KBM-7 (cell line): ENCODE measurements around the gene ADRB2.

Experiments used
- DNase-seq: peaks from one replicate; pipeline ENCODE4 v3.0.0-alpha.2; 2015
- in situ Hi-C: fragments of 300-500 bp; cut with MboI; formaldehyde crosslinking; loops from 2 replicates; pipeline ENCODE4 v1.14.3; 2020; ENCODE audit warnings: low sequenced_read_pairs, low pct_unique_long_range_greater_than_20kb, mixed read lengths

Gene ADRB2

DNA sequence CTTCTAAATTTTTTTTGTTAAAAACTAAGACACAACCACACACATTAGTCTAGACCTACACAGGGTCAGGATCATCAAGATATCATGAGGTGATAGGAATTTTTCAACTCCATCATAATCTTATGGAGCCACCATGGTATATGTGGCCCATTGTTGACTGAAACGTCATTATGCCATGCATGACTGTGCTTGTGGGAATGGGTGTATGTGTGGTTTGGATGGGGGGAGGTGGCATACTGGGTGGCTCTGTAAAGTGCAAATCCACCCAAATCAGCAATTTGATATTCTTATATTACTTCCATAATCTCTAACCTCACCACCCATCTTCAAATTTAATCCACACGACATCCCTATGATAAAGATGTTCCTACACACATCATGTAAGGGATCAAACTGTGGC lies 21.0 kb downstream of the ADRB2 start:
- no peak for DNase-seq
- in situ Hi-C loops, result no loop called here

GRCh38 chr5:148848393-148849031 lies 22.1 kb downstream of the ADRB2 start:
- in situ Hi-C loops, result no loop called here
- no peak for DNase-seq

- in situ Hi-C loops, result no loop called here
- peak; percentile 38 for DNase-seq
Measured at GRCh38 chr5:148849461-148849860, 23.1 kb downstream of the ADRB2 start.

DNA sequence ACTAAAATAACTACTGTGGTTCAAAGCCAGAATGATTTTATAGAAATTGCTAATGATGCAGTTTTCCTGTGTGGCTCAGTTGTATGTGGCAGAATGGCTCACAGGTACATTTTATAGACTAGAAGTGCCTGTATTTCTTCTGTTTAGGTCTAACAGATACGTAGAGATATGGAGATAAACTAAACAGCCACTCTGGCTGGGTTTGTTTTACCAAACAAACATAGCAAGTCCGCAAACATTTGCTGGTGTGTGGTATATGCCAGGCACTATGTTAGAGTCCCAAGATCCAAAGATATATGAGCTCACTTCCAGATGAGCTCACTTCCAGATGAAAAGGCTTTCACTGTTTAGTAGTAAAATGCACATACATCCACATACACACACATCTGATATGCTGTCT lies 24.4 kb downstream of the ADRB2 start:
- no peak for DNase-seq
- in situ Hi-C loops, result no loop called here

- in situ Hi-C loops, result no loop called here
- no peak for DNase-seq
Measured at GRCh38 chr5:148853868-148854267, 27.5 kb downstream of the ADRB2 start.

GRCh38 chr5:148855249-148856008 lies 29.0 kb downstream of the ADRB2 start:
- no peak for DNase-seq
- in situ Hi-C loops, result no loop called here

GRCh38 chr5:148856009-148856367 lies 29.6 kb downstream of the ADRB2 start:
- in situ Hi-C loops, result no loop called here
- DNase-seq, result no peak

DNA sequence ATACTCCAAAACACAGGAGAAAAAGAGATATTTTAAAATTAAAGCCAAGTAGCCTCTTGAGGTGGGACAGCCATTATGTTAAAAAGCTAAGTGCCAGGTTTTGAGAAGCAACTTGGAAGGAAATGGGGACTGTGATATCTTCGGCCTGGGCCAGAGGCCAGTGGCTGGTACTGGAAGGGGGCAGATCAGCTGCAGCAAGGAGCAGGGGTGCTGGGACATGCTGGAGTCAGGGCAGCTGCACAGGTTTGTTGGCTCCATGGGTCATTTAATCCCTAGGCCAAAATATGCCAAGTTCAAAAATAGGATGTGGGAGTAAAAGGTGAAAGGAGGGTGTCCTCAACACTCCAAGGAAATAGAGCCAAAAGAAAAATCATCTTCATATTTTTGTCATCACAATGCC lies 30.0 kb downstream of the ADRB2 start:
- DNase-seq, result no peak
- in situ Hi-C loops, result no loop called here

DNA sequence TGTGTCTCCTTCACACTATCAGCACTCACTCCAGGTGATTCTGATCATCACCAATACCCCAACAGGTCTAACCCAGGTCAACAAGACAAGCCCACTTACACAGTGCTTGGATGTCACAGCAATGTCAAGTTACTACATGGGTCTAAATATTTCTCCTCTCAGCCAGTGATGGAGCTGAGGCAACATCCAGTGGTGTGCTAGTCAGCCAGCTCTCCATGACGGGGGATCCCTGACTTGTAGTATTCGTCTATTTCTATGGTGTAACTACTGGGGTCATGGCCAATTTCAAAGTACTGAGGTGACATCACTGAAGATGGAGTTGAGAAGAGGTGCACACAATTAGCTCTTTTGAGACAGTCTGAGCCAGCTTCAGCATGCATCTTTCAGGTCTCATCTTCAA lies 31.1 kb downstream of the ADRB2 start:
- in situ Hi-C loops, result no loop called here
- no peak for DNase-seq

- in situ Hi-C loops, result no loop called here
Measured at GRCh38 chr5:148858106-148858505, 31.7 kb downstream of the ADRB2 start.

DNA sequence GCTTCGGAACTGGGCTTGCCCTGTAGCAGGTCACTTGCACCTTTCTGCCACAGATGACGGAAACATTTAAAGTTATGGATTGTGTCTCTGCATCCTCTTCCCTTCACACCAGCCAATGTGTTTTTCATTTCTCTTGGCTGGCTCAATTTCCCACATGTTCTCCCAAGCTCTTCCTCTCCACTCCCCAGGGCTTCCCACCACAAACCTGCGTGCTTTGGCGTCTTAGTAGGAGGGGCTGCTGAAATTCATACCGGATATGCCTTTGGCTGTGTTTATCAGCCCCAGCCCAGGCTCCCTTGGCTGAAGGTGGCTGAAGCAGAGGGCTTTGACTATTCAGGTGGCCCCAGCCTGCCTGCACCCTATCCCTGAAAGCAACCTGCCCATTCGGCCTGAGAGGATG lies 32.1 kb downstream of the ADRB2 start:
- DNase-seq, result no peak
- in situ Hi-C loops, result no loop called here

More at GRCh38 chr5:148858106-148858505, 31.7 kb downstream of the ADRB2 start:
- no peak for DNase-seq

- in situ Hi-C loops, result no loop called here
- DNase-seq, result peak; percentile 38
Measured at GRCh38 chr5:148859703-148860102, 33.3 kb downstream of the ADRB2 start.

DNA sequence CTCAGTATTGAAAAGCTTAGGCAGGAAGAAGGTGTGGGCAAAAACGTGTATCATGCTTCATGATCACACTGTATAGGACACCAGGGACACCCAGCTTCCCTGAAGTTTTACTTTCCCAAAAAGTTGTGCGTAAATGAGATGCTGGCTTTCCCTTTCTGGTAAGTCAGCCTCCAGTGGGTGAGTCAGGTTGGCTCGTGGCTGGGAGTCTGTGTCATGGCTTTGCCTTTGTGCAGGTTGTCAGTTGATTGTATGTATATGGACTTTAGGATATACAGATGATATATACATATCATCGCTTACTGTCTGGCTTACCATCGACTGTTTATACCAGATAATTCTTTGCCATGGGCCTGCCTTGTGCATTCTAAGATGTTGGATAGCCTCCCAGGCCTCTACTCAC lies 34.2 kb downstream of the ADRB2 start:
- no peak for DNase-seq
- in situ Hi-C loops, result no loop called here

GRCh38 chr5:148861088-148861487 lies 34.7 kb downstream of the ADRB2 start:
- in situ Hi-C loops, result no loop called here
- DNase-seq, result peak; percentile 48

DNA sequence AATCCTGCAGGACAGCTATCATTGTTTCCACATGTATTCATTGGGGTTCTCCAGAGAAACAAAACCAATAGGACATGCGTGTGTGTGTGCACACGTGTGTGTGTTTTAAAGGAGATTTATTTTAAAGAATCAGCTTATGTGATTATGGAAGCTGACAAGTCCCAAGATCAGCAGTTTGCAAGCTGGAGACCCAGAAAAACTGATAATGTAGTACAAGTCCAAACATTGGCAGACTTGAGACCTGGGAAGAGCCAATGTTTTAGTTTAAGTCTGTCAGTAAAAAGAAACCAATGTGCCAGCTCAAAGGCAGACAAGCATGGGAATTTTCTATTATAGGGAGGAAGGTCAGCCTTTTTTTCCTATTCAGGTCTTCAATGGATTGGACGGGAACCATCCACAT lies 35.3 kb downstream of the ADRB2 start:
- DNase-seq, result no peak
- in situ Hi-C loops, result no loop called here

DNA sequence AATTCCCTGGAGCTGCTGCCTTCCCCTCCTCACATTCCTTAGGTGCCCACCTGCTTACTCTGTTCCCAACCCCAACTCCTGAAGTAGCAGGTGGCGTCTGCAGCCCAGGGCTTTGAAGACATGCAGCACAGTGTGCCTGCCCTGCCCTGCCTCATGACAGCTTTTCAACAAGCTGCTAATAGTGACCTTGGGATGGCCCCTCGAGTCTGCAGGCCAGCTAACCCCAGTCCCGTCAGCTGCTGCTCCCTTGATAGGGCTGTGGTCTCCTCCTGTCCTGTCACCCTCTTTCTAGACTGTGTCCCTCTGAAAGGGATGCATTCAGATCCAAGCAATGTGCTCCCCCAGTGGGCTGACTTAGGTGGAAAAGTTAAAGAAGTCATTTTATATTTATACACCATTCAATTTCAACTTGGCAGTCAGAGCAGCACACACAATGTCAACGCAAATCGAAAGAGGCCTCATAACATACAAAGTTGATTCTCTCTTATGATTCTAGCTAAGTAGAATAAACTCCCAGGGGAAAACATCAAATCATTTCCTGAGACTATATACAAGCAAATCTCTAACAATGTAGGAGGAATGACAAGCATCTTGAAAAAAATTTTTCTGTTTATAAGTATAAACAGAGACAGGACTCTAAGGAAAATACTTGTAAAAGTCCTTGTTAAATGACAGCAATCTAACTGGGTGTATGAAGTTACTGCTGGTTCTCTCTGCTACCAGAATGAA lies 37.9 kb downstream of the ADRB2 start:
- in situ Hi-C loops, result no loop called here
- no peak for DNase-seq

- in situ Hi-C loops, result no loop called here
- no peak for DNase-seq
Measured at GRCh38 chr5:148866024-148866423, 39.6 kb downstream of the ADRB2 start.

- in situ Hi-C loops, result no loop called here
- DNase-seq, result no peak
Measured at GRCh38 chr5:148873120-148873519, 46.7 kb downstream of the ADRB2 start.

DNA sequence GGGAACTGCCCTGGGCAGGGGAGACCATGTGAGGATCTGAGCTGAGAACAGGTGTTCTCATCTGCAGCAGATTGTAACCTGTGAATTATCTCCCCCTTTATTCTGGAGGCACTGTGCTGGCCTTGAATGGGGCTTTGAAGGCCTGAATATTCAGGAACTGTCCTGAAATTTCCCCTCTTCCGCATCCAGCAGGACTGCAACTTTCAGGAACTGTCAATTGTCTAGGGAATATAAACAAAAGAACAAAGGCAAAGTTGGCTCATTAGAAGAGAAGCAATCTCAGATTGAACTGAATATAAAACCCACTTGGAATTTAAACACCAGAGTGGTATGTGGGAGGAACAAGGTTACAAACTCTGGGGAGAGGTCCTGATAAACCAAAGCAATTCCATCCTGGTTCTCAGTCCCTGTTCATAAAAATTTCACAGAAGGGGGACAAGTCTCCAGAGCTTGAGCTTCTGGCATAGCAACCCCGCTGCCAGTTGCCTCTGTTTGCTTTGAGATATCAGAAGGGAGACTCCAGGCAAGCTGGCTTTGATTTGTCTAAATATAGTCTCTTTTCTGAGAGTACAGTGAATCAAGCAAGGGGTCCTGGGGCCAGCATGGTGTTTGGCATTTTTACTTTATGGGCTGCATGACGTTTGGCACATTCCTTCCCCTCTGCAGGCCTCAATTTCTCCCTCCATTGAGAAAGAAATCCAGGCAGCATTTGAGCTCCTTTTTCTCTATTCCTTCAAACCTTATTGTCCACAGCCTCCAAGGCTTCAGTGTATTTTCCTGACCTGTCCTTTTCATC lies 47.5 kb downstream of the ADRB2 start:
- no peak for DNase-seq
- in situ Hi-C loops, result no loop called here
